Thoracic aorta (tissue), 2 donors: ENCODE data around the gene HJURP. TPM values are rescaled to one million over a fixed set of nuclear protein-coding genes. Genes with fewer than 3 reads are reported as not detected.

Experiments used
- ATAC-seq: fragments of 150-250 bp; one replicate; pipeline ENCODE4 v1.8.0; 2017; ENCODE audit warnings: low read depth; ENCODE audit not compliant: insufficient number of reproducible peaks, low FRiP score
- DNase-seq: peaks from one replicate; pipeline ENCODE4 v3.0.0-alpha.2; 2020; ENCODE audit warnings: low spot score
- H3K27ac ChIP-seq, 2 donors: fragments of 200-600 bp; sonication (generic); 1 replicate in 1 of 2; 2 replicates in 1 of 2; pipeline ENCODE4 v1.5.1; 2016; ENCODE audit warnings: mild to moderate bottlenecking in 2 of 2, moderate library complexity in 2 of 2
- H3K27me3 ChIP-seq: fragments of 200-600 bp; sonication (generic); replicated peaks from 2 replicates; pipeline ENCODE4 v1.6.0; 2016; ENCODE audit warnings: mild to moderate bottlenecking; ENCODE audit not compliant: insufficient read depth
- H3K36me3 ChIP-seq: fragments of 200-600 bp; sonication (generic); one replicate; pipeline ENCODE4 v1.5.1; 2016
- H3K4me1 ChIP-seq, 2 donors: fragments of 200-600 bp; sonication (generic); 1 replicate in 1 of 2; 2 replicates in 1 of 2; pipeline versions ENCODE4 v1.5.1 to v1.6.0; 2016; ENCODE audit warnings: low read depth in 2 of 2, mild to moderate bottlenecking in 1 of 2; ENCODE audit not compliant: control insufficient read depth in 1 of 2
- H3K4me3 ChIP-seq: fragments of 200-600 bp; sonication (generic); 2 replicates; pipeline ENCODE4 v1.5.1; 2016; ENCODE audit warnings: mild to moderate bottlenecking
- H3K9me3 ChIP-seq: fragments of 200-600 bp; sonication (generic); 2 replicates; pipeline ENCODE4 v1.5.1; 2016
- total RNA-seq, 2 donors: library from RNA; depleted of rRNA; stranded (reverse); fragments of >200 nt; gene quantifications; one replicate each; pipeline versions ENCODE4 v1.1.0 to v1.2.3, GENCODE V29; 2016
- TF ChIP-seq, protein P1 (sequence below): fragments of 200-600 bp; sonication (generic); IDR thresholded peaks from one replicate; pipeline ENCODE4 v1.5.1; 2019; ENCODE audit warnings: antibody characterized with exemption

The HJURP gene
- total RNA-seq, 2 donors from 2014 or later, result 0.95 to 1.6 TPM

DNA sequence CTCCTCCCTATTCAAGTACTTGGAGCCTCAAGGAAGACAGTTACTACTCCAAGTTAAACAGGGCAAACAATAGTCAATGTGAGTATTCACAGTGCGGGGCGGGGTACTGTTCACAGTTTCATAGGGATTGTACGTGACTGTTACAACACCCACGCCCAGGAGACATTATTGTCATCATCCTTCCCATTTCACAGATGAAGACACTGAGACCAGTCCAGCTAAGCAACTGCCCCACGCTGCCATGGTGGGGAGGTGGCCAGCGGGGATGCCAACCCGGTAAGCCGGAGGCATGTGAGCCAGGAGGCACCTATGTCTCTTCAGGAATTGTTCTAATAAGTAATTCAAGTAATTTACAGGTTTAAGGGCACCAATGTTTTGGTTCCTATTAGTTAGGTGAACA, 982 bp downstream of the HJURP start:
- no peaks in the 10 kb centered on the region for H3K36me3 ChIP-seq
- ATAC-seq, result no peak
- H3K9me3 ChIP-seq, result no peaks in the 10 kb centered on the region
- H3K27me3 ChIP-seq, result no peaks in the 10 kb centered on the region
- H3K27ac ChIP-seq, result no peak overlapping the region
- no peak for DNase-seq
- no peak overlapping the region for H3K4me3 ChIP-seq
- H3K4me1 ChIP-seq, result peaks cover 0 to 9% of the 10 kb centered on the region in 2 donors
- TF ChIP-seq, protein P1, sequence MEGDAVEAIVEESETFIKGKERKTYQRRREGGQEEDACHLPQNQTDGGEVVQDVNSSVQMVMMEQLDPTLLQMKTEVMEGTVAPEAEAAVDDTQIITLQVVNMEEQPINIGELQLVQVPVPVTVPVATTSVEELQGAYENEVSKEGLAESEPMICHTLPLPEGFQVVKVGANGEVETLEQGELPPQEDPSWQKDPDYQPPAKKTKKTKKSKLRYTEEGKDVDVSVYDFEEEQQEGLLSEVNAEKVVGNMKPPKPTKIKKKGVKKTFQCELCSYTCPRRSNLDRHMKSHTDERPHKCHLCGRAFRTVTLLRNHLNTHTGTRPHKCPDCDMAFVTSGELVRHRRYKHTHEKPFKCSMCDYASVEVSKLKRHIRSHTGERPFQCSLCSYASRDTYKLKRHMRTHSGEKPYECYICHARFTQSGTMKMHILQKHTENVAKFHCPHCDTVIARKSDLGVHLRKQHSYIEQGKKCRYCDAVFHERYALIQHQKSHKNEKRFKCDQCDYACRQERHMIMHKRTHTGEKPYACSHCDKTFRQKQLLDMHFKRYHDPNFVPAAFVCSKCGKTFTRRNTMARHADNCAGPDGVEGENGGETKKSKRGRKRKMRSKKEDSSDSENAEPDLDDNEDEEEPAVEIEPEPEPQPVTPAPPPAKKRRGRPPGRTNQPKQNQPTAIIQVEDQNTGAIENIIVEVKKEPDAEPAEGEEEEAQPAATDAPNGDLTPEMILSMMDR, result no peak

DNA sequence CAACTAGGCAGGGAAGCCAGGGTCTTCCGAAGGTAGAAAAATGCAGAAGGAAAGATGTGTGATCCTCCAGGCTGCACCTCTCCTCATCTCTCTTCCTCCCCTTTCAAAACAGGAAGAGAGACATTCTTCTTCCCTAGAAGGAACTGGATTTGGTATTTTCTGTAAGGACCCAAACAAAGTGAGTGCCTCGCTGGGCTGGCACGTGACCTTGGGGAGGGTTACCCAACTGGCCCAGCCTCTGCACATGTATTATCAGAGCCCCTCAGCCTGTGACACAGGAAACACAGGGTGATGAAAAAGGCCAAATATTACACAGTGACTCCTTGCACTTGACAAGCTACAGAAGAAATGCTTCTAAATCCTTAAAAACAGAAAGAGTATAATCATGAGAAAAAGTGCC, 2.3 kb downstream of the HJURP start:
- H3K4me3 ChIP-seq, result no peak overlapping the region
- TF ChIP-seq, protein P1, result no peak
- no peak overlapping the region for H3K27ac ChIP-seq
- H3K36me3 ChIP-seq, result no peaks in the 10 kb centered on the region
- H3K4me1 ChIP-seq, result peaks cover 0 to 9% of the 10 kb centered on the region in 2 donors
- DNase-seq, result no peak
- ATAC-seq, result no peak
- no peaks in the 10 kb centered on the region for H3K27me3 ChIP-seq
- no peaks in the 10 kb centered on the region for H3K9me3 ChIP-seq

DNA sequence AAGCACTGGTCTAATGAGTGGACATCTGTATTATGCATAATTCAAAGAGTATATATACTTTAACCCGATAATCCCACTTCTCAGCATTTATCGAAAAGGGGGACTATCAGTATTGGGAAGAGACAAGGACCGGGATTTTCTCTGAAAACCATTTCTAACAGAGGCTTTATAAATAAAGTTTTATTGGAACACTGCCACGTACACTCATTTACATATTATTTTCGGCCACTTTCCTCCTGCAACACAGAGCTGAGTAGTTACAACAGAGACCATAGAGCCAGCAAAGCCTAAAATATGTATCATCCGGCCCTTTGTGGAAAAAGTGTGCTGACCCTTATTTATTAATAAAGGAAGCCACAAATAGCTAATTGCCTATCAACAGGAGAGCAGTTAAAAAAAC, 3.2 kb downstream of the HJURP start:
- Histone ChIP-seq H3K4me1 (peaks cover 0 to 9% of the 10 kb centered on the region in 2 donors), H3K27me3 (no peaks in the 10 kb centered on the region), H3K9me3 (no peaks in the 10 kb centered on the region), H3K27ac (no peak overlapping the region), H3K36me3 (no peaks in the 10 kb centered on the region), H3K4me3 (no peak overlapping the region)
- DNase-seq (no peak), ATAC-seq (no peak)
- TF ChIP-seq, protein P1, result no peak

DNA sequence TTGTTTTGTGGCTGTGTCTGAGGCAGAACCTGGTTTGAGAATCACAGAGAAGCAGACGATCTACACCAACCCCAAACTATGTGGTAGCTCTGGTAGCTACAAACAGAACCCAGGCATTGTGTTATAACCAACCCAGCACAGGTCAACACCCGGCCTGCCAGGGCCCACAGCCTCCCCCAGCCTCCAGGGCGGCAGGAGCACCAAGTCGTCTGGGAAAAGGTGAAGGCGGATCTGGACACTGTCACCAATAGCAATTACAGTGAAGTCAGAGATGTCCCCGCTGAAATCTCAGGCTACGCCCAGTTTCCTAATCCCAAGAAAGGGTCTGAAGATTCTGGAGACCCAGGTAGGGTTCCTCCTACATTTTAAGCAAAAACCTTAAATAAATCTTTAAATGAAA, 3.6 kb downstream of the HJURP start:
- Histone ChIP-seq H3K36me3 (no peaks in the 10 kb centered on the region), H3K9me3 (no peaks in the 10 kb centered on the region), H3K4me3 (no peak overlapping the region), H3K4me1 (peaks cover 0 to 9% of the 10 kb centered on the region in 2 donors), H3K27ac (no peak overlapping the region), H3K27me3 (no peaks in the 10 kb centered on the region)
- ATAC-seq (no peak), DNase-seq (no peak)
- TF ChIP-seq, protein P1, result no peak

DNA sequence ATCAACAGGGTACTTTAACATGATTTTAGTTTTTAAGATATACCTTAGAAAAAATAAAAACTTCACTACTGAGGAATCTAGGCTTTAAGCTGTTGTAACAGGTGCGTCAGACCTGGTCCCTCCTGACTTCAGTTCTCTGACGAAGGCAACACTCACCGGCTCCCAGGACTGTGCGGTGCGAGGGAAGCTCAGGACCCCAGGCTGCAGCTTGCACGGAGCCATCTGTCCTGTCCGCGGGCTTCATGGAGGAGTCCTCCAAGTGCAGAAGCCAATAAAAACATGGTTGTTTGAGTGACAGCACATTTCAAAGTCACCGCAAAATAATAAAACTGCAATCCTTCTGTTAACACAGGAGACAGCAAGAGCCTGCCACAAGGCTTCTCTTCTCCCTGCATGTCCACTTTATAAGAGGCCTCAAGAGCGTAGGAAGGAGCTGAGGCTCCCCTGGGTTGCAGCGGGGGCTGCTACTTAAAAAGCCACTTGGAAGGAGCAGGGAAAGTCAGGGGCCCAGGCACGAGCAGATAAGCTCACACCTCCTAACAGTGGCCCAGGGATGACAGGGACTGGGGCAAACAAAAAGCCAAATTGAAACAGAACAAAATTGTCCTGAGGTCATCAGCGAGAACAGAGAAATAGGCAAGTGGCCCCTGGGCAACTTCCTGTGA, 4.6 kb downstream of the HJURP start:
- H3K4me1 ChIP-seq, result peaks cover 0 to 9% of the 10 kb centered on the region in 2 donors
- no peak overlapping the region for H3K4me3 ChIP-seq
- ATAC-seq (no peak), DNase-seq (no peak)
- no peaks in the 10 kb centered on the region for H3K36me3 ChIP-seq
- H3K27ac ChIP-seq, result no peak overlapping the region
- TF ChIP-seq, protein P1, result no peak
- no peaks in the 10 kb centered on the region for H3K27me3 ChIP-seq
- H3K9me3 ChIP-seq, result no peaks in the 10 kb centered on the region
